HT-29 (cell line): ENCODE measurements around the gene TSKU. TPM values are rescaled to one million over a fixed set of nuclear protein-coding genes. Genes with fewer than 3 reads are reported as not detected.
"Not testable (repeated sequence)": the region's sequence is repeated elsewhere in the genome, so short reads cannot be mapped to it uniquely, and the experiment has no call there.

Source experiments
- DNase-seq: peaks from one replicate; pipeline ENCODE4 v3.0.0-alpha.2; 2015; ENCODE audit warnings: low spot score
- total RNA-seq: library from RNA; depleted of rRNA; stranded (reverse); fragments of >200 nt; shearing (Covaris generic); gene quantifications from 2 replicates; pipeline ENCODE4 v1.2.3, GENCODE V29; 2014

TSKU gene
- total RNA-seq, 1 experiment from 2014 or later = 118 TPM

GRCh38 chr11:76801736-76802135 is 18.6 kb downstream of the TSKU start:
- DNase-seq = no peak

DNA sequence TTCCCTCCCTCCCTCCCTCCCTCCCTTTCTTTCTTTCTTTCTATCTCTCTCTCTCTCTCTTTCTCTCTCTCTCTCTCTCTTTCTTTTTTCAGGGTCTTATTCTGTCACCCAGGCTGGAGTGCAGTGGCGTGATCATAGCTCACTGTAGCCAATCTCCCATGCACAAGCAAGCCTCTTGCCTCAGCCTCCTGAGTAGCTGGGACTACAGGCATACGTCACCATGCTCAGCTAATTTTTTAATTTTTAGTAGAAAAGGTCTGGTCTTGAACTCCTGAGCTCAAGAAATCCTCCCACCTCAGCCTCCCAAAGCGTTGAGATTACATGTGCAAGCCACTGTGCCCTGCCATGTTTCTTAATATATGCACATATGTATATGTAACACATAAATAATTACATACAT is 19.0 kb downstream of the TSKU start:
- DNase-seq = no peak

GRCh38 chr11:76802621-76803020 is 19.5 kb downstream of the TSKU start:
- DNase-seq = no peak

DNA sequence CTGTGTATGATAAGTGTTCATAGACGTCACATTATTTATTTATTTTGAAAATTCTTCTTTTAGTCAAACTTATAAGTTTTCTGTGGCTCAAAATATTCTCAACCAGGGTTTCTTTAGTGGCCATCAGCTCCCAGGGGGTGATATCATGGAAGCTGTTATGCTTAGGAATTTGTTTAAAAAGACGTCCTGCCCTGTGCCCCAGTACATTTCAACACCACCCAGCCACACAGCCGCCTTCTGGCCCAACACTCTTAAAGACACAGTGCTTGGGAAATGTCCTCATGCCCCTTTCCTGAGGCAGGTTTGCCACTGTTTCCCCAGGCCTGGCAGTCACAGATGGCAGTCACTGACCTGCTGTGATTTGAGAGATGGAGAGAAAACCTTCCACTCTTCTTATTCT is 19.9 kb downstream of the TSKU start:
- DNase-seq = no peak

GRCh38 chr11:76803811-76804600 is 20.9 kb downstream of the TSKU start:
- DNase-seq = no peak

- DNase-seq = peak; percentile 41
These were observed 22.2 kb downstream of the TSKU start for GRCh38 chr11:76805206-76805913.

- DNase-seq = no peak
These were observed 23.0 kb downstream of the TSKU start for GRCh38 chr11:76806131-76806530.

- DNase-seq = no peak
These were observed 23.6 kb downstream of the TSKU start for GRCh38 chr11:76806608-76807205.

- DNase-seq = peak; percentile 92
These were observed 24.2 kb downstream of the TSKU start for GRCh38 chr11:76807206-76807875.

DNA sequence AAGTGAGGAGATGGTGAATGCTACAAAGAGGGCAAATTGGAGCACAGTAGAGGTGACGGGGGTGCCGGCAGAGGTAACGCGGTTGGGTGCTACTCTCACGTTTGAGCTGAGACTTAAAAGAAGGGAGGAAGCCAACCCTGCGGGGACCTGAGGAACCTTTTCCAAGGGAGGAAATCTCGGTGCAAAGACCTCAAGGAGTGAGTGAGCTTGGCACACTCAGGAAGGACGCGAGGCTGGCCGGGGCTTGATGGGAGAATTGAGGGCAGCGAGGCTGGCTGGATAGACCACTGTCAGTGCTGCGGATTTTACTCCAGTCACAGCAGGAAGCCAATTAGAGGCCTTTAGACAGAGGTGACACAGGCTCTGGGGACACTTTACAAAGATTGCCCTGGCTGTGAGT is 25.0 kb downstream of the TSKU start:
- no peak for DNase-seq

DNA sequence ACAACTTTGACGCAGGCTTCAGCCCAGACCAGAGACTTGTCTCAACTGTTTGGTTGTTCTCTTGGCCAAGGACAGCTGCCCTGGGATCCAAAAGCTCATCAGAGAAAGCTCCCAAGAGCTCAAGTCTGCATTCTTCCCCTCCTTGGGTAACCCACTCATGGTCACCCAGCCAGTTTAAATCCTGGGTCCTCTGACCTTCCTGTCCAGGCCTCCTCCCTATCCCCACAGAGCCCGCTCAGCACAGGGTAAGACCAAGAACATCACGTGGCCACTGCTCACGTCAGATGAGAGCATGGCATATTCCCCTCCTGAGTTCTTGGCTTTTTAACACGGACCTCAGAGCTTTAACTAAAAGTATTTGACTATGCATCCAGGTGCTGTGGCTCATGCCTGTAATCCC is 25.8 kb downstream of the TSKU start:
- no peak for DNase-seq

DNA sequence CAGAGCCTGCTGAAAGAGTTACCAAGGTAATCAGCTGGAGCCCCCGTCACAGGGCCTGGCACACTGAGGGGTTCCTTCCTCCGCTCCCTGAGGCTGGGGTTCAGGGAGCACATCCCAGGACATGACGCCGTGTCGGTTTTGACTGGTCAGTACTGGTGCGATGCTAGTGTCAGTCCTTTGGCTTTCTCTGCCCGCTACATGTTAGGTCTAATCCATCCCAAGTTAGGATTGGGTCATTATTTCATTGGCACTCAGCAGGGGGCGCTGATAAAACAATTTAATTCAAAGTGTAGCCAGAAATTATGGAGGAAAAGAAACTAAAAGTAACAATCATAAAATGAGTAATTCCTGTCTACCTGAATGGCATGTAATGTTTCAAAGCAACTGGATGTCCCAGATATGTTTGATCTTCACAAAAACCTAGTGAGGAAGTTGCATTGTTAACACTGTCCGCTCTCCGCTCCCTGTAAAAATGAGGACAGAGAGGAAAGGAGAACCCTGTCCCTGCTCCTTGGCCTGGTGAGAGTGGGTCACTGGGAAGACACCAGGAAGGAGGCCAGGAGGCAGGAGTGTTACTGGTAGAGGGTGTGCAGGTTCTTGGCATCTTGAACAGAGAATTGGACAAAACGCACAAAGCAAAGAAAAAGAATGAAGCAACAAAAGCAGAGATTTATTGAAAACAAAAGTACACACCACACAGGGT is 27.1 kb downstream of the TSKU start:
- peak; percentile 82 for DNase-seq

DNA sequence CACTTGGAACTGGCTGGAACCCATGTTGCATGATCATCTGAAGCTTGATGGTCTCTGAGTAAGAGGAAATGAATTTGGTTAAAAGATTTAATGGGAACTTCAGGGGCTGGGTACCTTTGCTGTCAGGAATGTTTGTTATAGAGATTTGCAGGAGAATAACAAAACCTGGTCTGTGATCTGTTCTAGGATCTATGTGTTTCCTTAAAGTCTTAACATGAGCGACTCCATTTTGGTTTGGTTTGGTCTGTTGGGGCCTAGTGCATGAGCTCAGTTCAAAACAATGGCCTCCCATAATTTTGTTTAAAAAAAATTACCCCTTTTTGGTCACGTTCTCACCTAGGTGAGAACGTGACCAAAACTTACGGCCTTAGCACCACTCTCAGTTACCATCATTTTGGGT is 28.1 kb downstream of the TSKU start:
- DNase-seq = no peak

DNA sequence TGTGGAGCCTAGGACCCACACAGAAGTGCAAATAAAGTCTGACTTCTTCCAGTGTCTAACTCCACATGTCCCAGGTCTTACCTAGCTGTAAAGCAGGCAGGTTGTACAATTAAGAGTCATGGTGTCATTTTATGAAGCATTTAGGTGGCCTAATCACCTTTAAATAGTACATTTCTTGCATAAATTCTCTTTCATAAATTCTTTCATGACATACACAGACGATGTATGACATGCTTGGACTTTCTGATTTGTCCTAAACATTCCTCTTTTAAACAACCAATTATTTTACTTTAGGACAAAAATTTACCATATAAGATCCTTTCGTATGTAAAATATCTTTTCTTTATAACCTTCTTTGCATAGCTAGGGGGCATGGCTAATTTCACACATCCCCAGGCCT is 31.3 kb downstream of the TSKU start:
- DNase-seq = no peak

GRCh38 chr11:76815678-76816077 is 32.5 kb downstream of the TSKU start:
- not testable (repeated sequence) for DNase-seq

- no peak for DNase-seq
These were observed 37.0 kb downstream of the TSKU start for GRCh38 chr11:76820184-76820566.

GRCh38 chr11:76821396-76821795 is 38.2 kb downstream of the TSKU start:
- not testable (repeated sequence) for DNase-seq

GRCh38 chr11:76822406-76822805 is 39.2 kb downstream of the TSKU start:
- DNase-seq = no peak

GRCh38 chr11:76823481-76824028 is 40.4 kb downstream of the TSKU start:
- peak; percentile 85 for DNase-seq

- peak; percentile 22 for DNase-seq
These were observed 41.2 kb downstream of the TSKU start for GRCh38 chr11:76824083-76824939.
